Effector CD8-positive, alpha-beta T cell (primary cell): Measurements from ENCODE around the gene GAS2.

Experiments used
- DNase-seq: peaks from one replicate; lab custom pipeline; 2025; lab: John Stamatoyannopoulos, UW

The GAS2 gene

DNA sequence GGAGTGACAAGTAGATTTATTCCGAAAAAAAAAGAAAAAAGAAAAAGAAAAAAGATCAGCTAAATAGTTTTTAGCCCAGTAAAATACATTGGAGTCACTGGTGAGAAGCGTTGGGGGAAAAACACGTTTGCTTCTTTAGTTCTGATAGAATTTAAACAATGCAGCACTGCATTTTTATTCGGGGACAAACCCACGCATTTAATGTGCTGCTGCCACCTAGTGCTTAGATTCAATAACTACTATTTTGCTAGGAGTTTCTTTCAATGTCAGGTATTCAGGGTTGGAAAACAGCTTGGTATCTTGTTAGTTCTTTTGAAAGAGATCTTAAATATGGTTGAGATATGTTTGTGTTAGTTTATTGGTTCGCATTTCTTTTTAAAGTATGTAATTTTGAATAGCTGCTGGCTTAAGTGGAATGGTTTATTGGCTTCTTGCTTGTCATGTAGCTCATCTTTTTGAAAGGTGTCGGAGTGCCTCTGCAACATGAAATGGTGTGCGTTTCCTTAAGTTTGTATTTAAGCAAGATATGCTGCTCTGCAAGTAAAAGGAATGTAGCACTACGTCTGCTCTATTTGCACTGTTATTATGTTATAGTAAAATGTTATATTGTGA lies 121.2 kb downstream of the GAS2 start:
- DNase-seq: no peak

- DNase-seq: no peak
Observed at GRCh38 chr11:22792497-22792896, 126.1 kb downstream of the GAS2 start.

GRCh38 chr11:22795914-22796313 lies 129.5 kb downstream of the GAS2 start:
- no peak for DNase-seq

DNA sequence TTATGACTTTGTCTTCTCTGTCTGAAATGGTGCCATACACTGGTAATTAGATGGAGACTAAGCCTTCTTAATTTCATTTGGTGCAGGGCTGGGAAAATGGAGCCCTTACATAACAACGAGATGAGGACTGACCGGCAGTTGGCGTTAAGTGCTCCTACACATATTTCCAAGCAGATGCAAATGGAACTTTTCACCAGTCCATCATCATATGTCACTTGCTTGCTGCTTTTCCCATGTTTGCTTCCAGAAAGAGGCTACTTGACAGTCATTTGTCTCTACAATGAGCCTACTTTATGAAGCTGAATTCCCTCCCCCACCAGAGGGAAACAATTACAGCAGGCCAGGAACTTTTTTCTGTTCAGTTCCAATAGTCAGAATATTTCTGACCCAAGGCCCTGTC lies 130.6 kb downstream of the GAS2 start:
- DNase-seq: no peak

GRCh38 chr11:22798901-22799300 lies 132.5 kb downstream of the GAS2 start:
- DNase-seq: no peak

- no peak for DNase-seq
Observed at GRCh38 chr11:22800482-22800881, 134.1 kb downstream of the GAS2 start.

- DNase-seq: no peak
Observed at GRCh38 chr11:22802861-22803260, 136.4 kb downstream of the GAS2 start.

- no peak for DNase-seq
Observed at GRCh38 chr11:22807391-22807790, 141.0 kb downstream of the GAS2 start.

GRCh38 chr11:22807855-22808570 lies 141.6 kb downstream of the GAS2 start:
- DNase-seq: no peak

DNA sequence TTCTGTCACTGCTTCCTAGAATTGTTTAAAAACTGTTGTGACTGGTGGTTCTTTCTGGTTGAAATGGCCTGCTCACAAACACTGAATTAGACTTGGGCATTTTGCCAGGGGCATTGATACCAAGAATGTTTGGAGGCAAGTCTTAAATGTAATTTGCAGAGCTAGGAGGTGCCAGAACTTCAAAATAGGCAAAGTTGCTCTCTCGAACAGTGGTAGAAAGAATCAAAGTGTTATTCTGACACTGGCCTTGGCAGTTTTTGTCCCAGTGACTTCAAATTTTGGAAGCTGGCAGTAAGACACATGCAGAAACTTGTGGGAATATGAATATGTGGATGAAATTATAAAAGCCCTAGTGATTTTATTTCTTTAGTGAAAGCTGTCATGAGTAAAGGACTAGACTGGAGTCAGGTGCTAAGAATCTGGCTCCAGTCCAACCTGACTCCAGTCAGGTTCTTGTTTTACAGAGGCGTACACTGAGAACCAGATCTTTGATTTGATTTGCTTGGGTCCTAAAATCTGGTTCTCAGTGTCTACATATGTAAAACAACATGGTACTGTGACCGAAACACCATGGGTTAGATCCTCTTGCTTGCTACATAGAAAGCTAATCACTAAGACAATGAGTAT lies 142.3 kb downstream of the GAS2 start:
- no peak for DNase-seq

- no peak for DNase-seq
Observed at GRCh38 chr11:22809893-22810292, 143.5 kb downstream of the GAS2 start.

- DNase-seq: no peak
Observed at GRCh38 chr11:22822203-22822602, 155.8 kb downstream of the GAS2 start.

DNA sequence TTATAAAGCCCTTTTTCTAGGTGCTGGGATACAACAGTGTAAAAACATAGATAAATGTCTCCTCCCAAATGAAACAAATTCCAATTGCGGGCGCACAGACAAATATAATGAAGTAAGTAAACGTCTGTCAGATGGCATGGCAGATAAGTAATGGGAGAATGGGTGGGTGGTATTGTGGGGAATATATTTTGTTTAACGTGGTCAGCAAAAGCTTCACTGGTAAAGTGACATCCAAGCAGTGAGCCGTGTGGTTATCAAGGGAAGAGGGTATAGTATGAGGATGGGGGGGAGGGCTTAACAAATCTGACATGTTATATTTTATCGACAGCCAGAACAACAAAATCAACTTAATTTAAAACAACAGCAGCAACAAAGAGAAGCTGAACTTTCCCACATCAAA lies 162.0 kb downstream of the GAS2 start:
- DNase-seq: no peak

DNA sequence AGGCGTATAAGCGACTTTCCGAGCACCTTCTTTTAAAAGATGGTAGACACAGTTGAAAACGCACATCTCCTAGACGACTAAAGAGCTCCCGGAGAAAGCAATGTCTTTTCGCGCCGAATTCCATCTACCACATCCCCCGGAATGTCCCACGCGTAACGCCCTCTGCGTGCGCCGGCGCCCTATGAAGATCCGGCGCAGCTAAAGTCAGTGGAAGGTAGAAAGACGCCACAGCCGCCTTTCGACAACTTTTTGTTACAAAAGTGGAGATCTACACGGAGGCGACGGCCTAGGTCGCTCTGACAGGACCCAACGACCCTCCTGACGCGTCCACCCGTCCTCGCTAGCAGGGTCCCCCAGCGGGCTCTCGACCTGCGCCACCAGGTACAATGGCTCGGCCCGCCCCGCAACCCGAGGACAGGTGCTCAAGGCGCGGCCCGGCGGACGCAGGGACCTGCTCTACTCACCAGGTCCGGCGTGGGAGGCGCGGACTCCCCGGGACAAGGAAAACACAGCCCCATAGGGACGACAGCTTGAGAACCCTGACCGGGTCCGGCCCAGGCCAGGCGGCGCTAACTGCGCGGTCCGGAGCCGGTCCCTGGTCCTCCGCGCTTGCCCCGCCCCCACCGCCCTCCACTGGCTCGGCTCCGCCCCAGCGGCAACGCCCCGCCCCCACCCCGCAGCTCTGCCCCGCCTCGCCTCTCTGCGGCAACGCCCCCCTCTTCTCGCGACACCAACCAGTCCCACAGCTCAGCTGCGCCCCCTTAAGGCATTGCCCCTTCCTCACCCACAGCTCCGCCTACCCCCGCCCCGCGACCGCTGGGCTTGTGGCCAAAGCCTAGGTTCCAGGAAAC lies 163.0 kb downstream of the GAS2 start, which contains the start of gene SVIP:
SVIP (minus strand) TSS at position 571 of the 851 bp plus-strand sequence; CDS start at position 518, 53 bp downstream.
- peak; percentile 94 for DNase-seq

DNA sequence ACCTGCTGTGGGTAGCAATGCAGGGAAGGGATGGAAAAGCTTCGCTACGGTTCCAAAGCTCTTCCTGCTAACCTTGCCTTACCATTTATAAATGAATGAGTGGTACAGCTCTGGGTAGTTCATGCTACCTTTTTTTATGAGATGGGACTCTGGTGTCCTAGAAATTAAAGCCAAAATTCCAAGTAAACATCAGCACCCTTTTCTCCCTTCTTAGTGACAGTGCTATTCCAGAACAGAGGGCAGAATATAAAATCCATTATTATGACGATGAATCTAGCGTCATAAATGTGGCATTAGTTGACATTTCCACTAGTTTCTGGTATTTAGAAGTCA lies 163.6 kb downstream of the GAS2 start:
- DNase-seq: no peak

DNA sequence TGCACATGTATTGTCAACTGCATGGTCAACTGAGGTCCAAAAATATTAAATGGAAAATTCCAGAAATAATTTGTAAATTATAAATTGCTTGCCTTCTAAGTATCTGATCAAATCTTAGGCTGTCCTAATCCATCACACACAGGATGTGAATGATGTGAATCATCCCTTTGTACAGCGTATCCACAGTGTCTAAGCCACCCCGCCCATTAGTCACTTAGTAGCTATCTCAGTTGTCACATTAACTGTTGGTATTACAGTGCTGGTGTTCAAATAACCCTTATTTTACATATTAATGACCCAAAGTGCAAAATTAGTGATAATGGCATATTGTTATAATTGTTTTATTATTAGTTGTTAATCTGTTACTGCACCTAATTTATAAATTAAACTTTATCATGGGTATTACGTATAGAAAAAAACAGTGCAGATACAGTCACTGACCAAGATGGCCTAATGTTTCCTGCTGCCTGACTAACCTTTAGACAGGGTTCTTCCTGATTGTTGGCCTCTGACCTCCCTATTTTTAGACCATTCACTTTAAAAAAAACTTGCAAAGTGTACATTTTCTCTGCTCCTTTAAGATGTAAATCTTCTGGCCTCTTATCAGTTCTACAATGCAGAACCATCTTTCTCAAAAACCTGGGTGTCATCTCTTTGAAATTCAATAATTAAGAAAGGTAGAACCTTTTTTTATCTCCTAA lies 166.1 kb downstream of the GAS2 start:
- DNase-seq: no peak

DNA sequence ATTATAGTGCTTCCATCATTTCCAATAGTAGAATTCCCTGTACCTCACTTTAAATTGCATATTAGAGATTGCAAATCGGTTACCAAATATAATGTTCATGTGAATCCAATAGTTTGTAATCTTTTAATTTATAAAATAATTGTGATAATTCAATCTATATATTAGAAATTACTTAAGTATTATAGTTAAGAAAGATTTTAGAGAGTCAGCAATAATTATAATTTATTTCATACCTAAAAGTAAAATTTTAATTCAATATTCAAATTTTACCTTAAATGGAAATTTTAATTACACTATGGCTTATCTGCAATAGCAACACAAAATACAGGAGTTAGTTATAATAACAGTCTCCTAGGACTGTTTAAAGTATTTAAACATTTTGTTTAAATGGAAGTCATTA lies 180.3 kb downstream of the GAS2 start:
- DNase-seq: no peak

GRCh38 chr11:22851477-22851876 lies 185.1 kb downstream of the GAS2 start:
- DNase-seq: no peak

- DNase-seq: no peak
Observed at GRCh38 chr11:22859756-22860155, 193.3 kb downstream of the GAS2 start.

DNA sequence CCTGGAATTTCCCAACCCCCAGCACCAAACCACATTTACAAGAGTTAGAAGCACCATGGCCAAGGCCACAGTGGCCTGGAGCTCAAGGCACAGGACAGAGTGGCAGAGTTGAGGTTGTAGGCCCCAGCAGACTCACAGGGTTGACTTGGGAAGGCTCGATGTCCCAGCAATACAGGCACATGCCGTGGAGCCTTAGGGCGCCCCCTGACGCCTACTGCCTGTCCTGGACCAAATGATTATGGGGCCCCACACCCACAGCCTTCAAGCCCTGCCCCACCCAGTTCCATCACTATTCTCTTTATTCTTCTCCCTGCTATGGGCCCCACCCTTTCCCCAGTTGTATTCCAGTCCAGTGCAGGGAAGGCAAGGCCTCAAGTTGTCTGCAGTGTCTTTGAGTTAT lies 193.8 kb downstream of the GAS2 start, which contains the start of gene CCDC179:
CCDC179 (minus strand) TSS at position 234 of the 400 bp plus-strand sequence; CDS start at position 181, 53 bp downstream.
- no peak for DNase-seq
